GM12875 (cell line): ENCODE data around the gene B4GALT2.

ENCODE experiments used
- H3K4me3 ChIP-seq: one replicate; pipeline ENCODE4 v1.5.1; 2011; ENCODE audit warnings: low read depth, low read length, control low read depth
- CTCF ChIP-seq: IDR thresholded peaks from 2 replicates; pipeline ENCODE4 v1.5.1; 2011; ENCODE audit warnings: low read depth, mild to moderate bottlenecking, control low read depth, inconsistent platforms, low read length, moderate library complexity, borderline replicate concordance; ENCODE audit not compliant: insufficient read depth

The B4GALT2 gene

GRCh38 chr1:44025816-44026215, 46.8 kb downstream of the B4GALT2 start:
- H3K4me3 ChIP-seq = no peak overlapping the region
- no peak for TF ChIP-seq CTCF

GRCh38 chr1:44027320-44027719, 48.3 kb downstream of the B4GALT2 start:
- no peak for TF ChIP-seq CTCF
- no peak overlapping the region for H3K4me3 ChIP-seq

GRCh38 chr1:44029260-44029910, 50.4 kb downstream of the B4GALT2 start:
- no peak for TF ChIP-seq CTCF
- H3K4me3 ChIP-seq = peak overlapping the region; percentile 52

GRCh38 chr1:44029911-44030604, 51.0 kb downstream of the B4GALT2 start:
- no peak for TF ChIP-seq CTCF
- H3K4me3 ChIP-seq = peak overlapping the region; percentile 52

- peak; percentile 29; the same call in 1 of the 2 replicates for TF ChIP-seq CTCF
- peak overlapping the region; percentile 52 for H3K4me3 ChIP-seq
Observed at GRCh38 chr1:44030605-44031251, 51.7 kb downstream of the B4GALT2 start.

- H3K4me3 ChIP-seq = peak within 1 kb of the TSS; percentile 52
- no peak for TF ChIP-seq CTCF
Observed at GRCh38 chr1:44031252-44032169, 52.5 kb downstream of the B4GALT2 start, which contains the start of gene SLC6A9. Gene SLC6A9, minus strand, starts transcription at chr1:44031462. Its CDS starts 7,185 bp downstream, at chr1:44024277.
